Urinary bladder (tissue), 4 donors: Measurements from ENCODE around the gene AACS. TPM values are rescaled to one million over a fixed set of nuclear protein-coding genes. Genes with fewer than 3 reads are reported as not detected.
"Not testable (repeated sequence)": the region's sequence is repeated elsewhere in the genome, so short reads cannot be mapped to it uniquely, and the experiment has no call there.

Source experiments
- DNase-seq: peaks from one replicate; pipeline ENCODE4 v3.0.0-alpha.2; 2015; ENCODE audit errors: extremely low spot score
- H3K27ac ChIP-seq: one replicate; pipeline ENCODE4 v1.5.1; 2013; ENCODE audit warnings: low read depth, mild to moderate bottlenecking, moderate library complexity
- H3K36me3 ChIP-seq: one replicate; pipeline ENCODE4 v1.6.1; 2013; ENCODE audit warnings: mild to moderate bottlenecking, moderate library complexity; ENCODE audit not compliant: insufficient read depth
- H3K4me1 ChIP-seq: one replicate; pipeline ENCODE4 v1.6.1; 2013; ENCODE audit warnings: mild to moderate bottlenecking, moderate library complexity; ENCODE audit not compliant: insufficient read depth
- H3K4me3 ChIP-seq: one replicate; pipeline ENCODE4 v1.5.1; 2013; ENCODE audit warnings: low read depth, low read length
- WGBS: extraction: QIAGEN DNeasy Blood & Tissue Kit; methylation state at CpG from one replicate; pipeline ENCODE4 v1.1.7; 2013; 5-methylcytosine and 5-hydroxymethylcytosine counted together
- polyA plus RNA-seq: library from polyadenylated mRNA; stranded (reverse); fragments of 200-250 nt; gene quantifications from one replicate; pipeline ENCODE4 v1.2.3, GENCODE V29; 2013
- total RNA-seq: library from RNA; depleted of rRNA; stranded (reverse); fragments of >200 nt; gene quantifications from one replicate; pipeline ENCODE4 v1.2.3, GENCODE V29; 2014
- donor health status: healthy with polysubstance abuse.
- donor health status: healthy.

The AACS gene
- total and polyA plus RNA-seq, 2 donors = 14.1 to 14.9 TPM

GRCh38 chr12:125129179-125129571, 63.9 kb downstream of the AACS start:
- Histone ChIP-seq H3K36me3 (no peaks in the 10 kb centered on the region), H3K4me3 (no peak overlapping the region), H3K27ac (no peak overlapping the region), H3K4me1 (no peaks in the 10 kb centered on the region)
- whole genome bisulfite sequencing = 88% methylated on average over 10 of the region's 10 CpGs
- no peak for DNase-seq

- WGBS = 85% methylated on average over 18 of the region's 18 CpGs
- no peak for DNase-seq
- no peak overlapping the region for H3K4me3 ChIP-seq
- no peaks in the 10 kb centered on the region for H3K4me1 ChIP-seq
- no peaks in the 10 kb centered on the region for H3K36me3 ChIP-seq
- no peak overlapping the region for H3K27ac ChIP-seq
Observed at GRCh38 chr12:125129591-125130255, 64.5 kb downstream of the AACS start.

- 88% methylated on average over 8 of the region's 8 CpGs for WGBS
- no peak overlapping the region for H3K4me3 ChIP-seq
- H3K36me3 ChIP-seq = no peaks in the 10 kb centered on the region
- H3K27ac ChIP-seq = no peak overlapping the region
- no peaks in the 10 kb centered on the region for H3K4me1 ChIP-seq
- no peak for DNase-seq
Observed at GRCh38 chr12:125131958-125132357, 66.7 kb downstream of the AACS start.

GRCh38 chr12:125132698-125133400, 67.6 kb downstream of the AACS start:
- WGBS = 90% methylated on average over 16 of the region's 16 CpGs
- Histone ChIP-seq H3K4me1 (no peaks in the 10 kb centered on the region), H3K36me3 (no peaks in the 10 kb centered on the region), H3K27ac (no peak overlapping the region), H3K4me3 (no peak overlapping the region)
- no peak for DNase-seq

GRCh38 chr12:125133616-125134015, 68.4 kb downstream of the AACS start:
- Histone ChIP-seq H3K27ac (no peak overlapping the region), H3K4me3 (no peak overlapping the region), H3K36me3 (no peaks in the 10 kb centered on the region), H3K4me1 (no peaks in the 10 kb centered on the region)
- no peak for DNase-seq
- WGBS = 95% methylated on average over 12 of the region's 12 CpGs

- Histone ChIP-seq H3K36me3 (no peaks in the 10 kb centered on the region), H3K27ac (no peak overlapping the region), H3K4me1 (no peaks in the 10 kb centered on the region), H3K4me3 (no peak overlapping the region)
- 91% methylated on average over 14 of the region's 14 CpGs for whole genome bisulfite sequencing
- DNase-seq = no peak
Observed at GRCh38 chr12:125134576-125134975, 69.3 kb downstream of the AACS start.

GRCh38 chr12:125135906-125136305, 70.7 kb downstream of the AACS start:
- WGBS = 96% methylated on average over 8 of the region's 8 CpGs
- no peaks in the 10 kb centered on the region for H3K36me3 ChIP-seq

GRCh38 chr12:125136702-125137101, 71.5 kb downstream of the AACS start:
- Histone ChIP-seq H3K27ac (no peak overlapping the region), H3K4me1 (no peaks in the 10 kb centered on the region), H3K36me3 (no peaks in the 10 kb centered on the region), H3K4me3 (no peak overlapping the region)
- no peak for DNase-seq
- WGBS = 90% methylated on average over 19 of the region's 19 CpGs

More at GRCh38 chr12:125135906-125136305, 70.7 kb downstream of the AACS start:
- no peak for DNase-seq
- Histone ChIP-seq H3K27ac (no peak overlapping the region), H3K4me1 (no peaks in the 10 kb centered on the region), H3K4me3 (no peak overlapping the region)

- Histone ChIP-seq H3K27ac (no peak overlapping the region), H3K4me3 (no peak overlapping the region), H3K36me3 (no peaks in the 10 kb centered on the region), H3K4me1 (no peaks in the 10 kb centered on the region)
- DNase-seq = no peak
- 83% methylated on average over 17 of the region's 17 CpGs for WGBS
Observed at GRCh38 chr12:125137766-125138344, 72.6 kb downstream of the AACS start.

- Histone ChIP-seq H3K4me1 (no peaks in the 10 kb centered on the region), H3K36me3 (no peaks in the 10 kb centered on the region)
- WGBS = 77% methylated on average over 22 of the region's 22 CpGs
Observed at GRCh38 chr12:125140279-125141209, 75.3 kb downstream of the AACS start.

GRCh38 chr12:125141210-125141573, 76.0 kb downstream of the AACS start:
- H3K36me3 ChIP-seq, H3K4me3 ChIP-seq, H3K27ac ChIP-seq, DNase-seq, H3K4me1 ChIP-seq: not testable (repeated sequence)
- WGBS = 94% methylated on average over 11 of the region's 11 CpGs

More at GRCh38 chr12:125140279-125141209, 75.3 kb downstream of the AACS start:
- H3K4me3 ChIP-seq = no peak overlapping the region
- H3K27ac ChIP-seq = no peak overlapping the region
- no peak for DNase-seq

- Histone ChIP-seq H3K4me1 (no peaks in the 10 kb centered on the region), H3K27ac (no peak overlapping the region), H3K4me3 (no peak overlapping the region), H3K36me3 (no peaks in the 10 kb centered on the region)
- no peak for DNase-seq
- 85% methylated on average over 9 of the region's 9 CpGs for WGBS
Observed at GRCh38 chr12:125142601-125143000, 77.4 kb downstream of the AACS start.

GRCh38 chr12:125143491-125143890, 78.3 kb downstream of the AACS start:
- H3K4me1 ChIP-seq = no peaks in the 10 kb centered on the region
- H3K4me3 ChIP-seq = no peak overlapping the region
- H3K27ac ChIP-seq = no peak overlapping the region
- no peak for DNase-seq
- whole genome bisulfite sequencing = 27% methylated on average over 9 of the region's 9 CpGs
- H3K36me3 ChIP-seq = no peaks in the 10 kb centered on the region
